Superior temporal gyrus (tissue), 1 donor: ENCODE measurements around the gene LGALS3BP.
A peak's percentile ranks its signal among the peaks of the same experiment; 100 is the strongest.

ENCODE experiments used
- DNase-seq: peaks from one replicate; pipeline ENCODE4 v3.0.0-alpha.2; 2016; ENCODE audit errors: extremely low spot score

Gene LGALS3BP

DNA sequence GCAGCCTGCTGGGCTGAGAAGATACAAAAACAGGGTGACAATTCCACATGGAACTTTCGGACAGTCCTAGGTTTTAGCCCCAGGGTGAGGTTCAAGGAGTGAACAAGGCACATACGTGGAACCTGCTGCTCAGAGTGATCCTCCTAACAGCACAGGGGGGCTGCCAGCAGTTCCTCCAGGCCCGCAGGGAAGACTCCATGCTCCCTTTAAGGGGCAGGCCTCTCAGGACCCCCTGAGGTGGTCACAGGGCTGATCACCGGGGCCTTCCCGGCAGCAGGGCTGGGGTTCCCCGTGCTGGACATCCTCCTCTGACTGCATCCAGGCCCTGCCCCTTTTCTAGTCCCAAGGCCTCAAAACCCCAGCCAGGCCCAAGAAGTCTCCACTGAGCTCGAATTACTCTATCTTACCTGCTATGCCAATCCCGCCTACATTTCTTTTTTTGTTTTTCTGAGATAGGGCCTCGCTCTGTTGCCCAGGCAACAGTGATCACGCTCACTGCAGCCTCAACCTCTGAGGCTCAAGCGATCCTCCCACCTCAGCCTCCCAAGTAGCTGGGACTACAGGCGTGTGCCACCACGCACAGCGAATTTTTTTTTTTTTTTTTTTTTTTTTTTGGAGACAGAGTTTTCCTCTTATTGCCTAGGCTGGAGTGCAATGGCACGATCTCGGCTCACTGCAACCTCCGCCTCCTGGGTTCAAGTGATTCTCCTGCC is 19.5 kb upstream of the LGALS3BP start:
- DNase-seq, result no peak

DNA sequence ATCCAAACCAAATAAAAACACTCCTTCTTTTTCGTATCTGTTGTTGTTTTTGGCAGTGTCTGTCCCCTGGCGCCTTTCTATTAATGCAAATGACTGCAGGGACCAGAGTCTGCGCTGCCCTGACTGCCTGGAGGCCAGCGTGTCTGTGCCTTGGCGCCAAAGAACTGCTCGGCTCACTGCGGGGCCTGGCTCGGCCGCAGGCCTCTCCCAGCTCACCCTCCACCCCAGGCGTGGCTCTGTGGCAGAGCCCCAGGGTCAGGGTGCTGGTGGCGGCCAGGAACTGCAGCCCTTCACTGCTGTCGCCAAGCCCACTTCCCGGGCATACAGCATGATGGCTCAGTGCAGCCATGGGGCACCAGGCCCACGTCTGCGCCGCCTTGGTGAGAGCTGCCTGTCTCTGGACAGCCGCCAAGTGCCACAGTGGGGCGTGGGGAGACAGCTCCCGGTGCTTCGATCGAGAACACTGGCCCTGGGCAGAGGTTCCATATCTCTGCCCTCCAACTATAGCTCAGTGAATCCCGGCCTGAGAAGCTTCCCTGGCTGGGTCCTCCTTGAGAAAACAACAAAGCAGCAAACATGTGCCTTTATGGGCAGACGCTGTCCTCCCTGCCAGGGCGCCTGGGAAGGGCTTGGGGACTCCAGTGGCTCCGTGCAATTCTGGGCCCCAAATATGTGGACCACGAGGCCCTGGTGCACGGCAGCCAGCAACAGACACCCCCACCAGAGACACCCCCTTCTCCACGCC is 18.8 kb upstream of the LGALS3BP start:
- no peak for DNase-seq

DNA sequence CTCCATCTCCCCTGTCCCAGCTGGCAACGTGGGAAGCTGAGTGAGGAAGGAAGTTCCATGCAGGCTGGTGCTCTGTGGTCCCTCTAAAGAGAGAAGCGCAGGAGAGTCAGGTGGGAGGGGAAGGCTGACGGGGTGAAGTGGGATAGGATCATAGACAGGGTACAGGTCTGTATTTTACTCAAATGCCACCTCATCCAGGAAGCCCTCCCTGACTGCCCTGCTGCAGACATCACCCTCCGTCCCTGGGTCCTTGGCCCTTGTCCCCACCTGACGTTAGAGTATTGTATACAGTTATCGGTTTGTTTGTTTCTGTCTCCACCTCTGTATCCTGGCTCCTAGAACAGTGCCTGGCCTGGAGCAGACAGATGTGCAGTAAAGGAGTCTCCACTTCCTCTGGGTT is 18.2 kb upstream of the LGALS3BP start:
- DNase-seq, result no peak

DNA sequence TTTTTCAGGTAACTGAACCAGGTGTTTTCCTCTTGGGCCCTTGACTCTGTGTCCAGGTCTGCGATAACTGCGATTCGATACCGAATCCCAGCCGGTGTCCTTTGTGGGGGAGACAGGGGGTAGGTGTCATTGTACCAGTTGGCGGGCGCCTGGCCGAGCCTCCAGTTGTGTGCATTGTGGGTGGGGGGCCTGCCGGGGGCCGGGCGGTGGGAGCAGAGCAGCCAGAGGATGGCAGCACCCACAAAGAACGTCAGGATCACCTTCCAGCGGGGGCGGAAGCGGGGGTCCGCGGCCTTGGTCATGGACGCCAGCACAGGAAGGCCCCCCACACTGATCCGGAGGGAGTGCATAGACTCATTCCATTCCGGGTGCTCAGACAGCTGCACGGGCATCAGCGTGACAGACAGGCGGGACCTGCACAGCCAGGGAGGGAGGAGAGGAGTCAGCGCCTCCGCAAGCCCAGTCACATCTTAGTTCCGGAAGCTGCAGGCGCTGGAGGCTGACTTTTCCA is 17.6 kb upstream of the LGALS3BP start:
- DNase-seq, result no peak

DNA sequence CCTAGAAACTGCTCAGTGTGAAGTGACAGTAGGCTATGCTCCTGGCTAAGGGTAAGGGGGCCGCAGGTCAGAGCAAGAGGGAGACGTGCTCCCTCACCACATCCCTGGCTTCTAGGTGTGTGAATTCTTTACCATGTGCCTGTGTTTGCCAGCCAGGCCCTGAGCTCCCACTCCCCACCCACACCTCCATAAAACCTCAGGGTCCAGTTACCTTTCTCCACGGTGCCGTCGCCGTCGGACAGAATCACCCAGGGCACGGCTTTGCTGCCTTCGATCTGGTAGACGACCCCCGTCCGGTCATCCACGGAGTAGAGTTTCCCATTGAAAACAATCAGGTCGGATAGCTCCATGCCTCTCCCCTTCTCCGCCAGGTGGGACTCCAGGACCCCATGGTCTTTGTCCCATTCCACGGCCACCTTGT is 17.1 kb upstream of the LGALS3BP start:
- no peak for DNase-seq

DNA sequence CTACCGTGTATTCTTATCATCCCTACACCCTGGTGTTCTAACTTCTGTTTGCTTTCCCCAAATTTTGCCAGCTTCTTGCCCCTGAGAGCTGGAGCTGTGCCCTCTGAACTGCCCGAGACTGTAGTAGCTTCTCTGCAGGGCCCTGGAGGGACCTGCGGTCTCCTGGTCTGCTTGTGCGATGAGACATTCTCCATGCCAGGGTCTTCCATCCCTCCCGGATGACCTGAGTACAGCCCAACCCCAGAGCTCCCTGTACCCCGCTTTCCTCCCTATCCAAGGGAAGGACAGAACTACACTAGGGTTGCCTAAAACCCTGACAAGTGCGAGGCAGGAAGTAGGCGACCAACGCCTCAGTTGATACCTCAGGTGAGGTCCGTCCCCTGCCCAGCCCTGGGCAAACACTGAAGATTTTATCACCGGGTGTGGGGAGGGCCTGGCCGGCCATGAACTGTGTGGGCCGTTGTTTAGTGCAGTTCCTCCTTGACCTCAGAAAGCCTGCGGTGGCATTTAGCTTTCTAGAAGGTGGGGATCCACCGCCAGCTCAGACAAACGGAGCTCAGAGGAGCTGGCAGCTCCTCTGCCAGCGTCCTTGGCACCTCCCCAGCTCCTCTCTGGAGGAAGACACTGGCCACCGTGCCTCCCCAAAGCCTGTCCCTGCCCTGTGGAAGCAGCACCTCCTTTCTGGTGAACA is 16.2 kb upstream of the LGALS3BP start:
- no peak for DNase-seq

DNA sequence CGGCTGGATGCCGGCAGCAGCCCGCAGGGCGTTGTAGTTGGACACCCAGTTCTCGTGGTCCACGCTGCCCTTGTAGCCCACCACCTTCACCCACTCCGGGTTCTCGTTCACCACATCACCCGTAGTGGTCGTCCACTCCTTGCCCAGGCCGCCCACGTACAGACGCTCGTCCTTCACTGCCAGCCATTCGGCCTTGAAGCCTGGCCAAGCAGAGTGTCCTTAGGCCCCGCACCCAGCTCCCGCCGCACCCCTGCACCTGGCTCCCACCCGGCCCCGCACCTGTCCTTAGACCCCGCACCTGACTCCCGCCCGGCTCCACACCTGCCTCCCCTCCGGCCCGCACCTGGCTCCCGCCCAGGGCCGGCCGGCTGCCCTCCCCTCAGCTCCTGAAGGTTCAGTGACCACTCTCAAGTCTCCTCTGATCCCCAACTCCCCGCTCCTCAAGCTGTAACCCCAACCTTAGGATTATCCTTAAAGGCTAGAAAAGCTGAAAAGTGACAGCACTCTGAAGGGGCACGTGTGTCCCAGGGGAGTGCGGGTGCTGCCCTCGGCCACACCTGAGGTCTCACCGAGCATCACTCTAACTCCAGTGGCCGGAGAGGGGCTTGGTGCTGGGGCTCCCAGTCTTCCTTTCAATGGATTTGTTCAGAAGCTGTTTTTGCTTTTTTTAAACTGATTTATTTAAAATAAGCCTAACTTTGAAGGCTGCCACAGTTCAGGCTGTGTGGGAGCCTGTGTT is 15.5 kb upstream of the LGALS3BP start:
- no peak for DNase-seq

DNA sequence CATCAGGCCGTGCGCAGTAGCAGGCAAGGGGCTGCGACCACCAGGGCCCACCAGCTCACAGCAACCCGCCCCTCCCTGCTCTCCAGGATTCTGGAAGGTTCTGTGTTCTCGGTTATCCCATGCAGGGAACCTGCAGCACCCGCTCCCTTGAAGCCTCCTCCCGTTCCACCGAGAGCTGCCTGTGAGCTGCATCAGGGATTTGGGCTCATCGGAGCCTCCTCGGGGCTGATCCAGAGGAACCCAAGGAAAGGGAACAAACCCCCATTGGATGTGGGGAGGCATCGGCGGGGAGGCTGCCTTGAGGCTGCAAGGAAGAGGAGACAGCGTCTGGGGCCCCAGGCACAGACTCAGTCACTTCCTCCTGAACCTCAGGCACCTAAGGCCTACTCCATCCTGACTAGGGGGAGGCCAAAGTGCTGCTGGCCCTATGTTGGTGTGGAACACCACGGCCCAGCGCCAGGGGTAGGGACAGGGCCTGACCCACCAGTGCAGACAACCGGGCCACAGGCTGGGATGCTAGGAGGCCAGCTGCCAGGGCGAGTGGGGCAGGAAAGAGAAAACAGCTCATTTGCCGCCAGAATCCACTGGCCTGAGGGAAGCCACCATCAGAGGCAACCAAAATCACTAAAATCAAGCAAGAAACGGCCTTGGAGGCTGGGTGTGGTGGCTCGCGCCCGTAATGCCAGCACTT is 14.4 kb upstream of the LGALS3BP start:
- no peak for DNase-seq

DNA sequence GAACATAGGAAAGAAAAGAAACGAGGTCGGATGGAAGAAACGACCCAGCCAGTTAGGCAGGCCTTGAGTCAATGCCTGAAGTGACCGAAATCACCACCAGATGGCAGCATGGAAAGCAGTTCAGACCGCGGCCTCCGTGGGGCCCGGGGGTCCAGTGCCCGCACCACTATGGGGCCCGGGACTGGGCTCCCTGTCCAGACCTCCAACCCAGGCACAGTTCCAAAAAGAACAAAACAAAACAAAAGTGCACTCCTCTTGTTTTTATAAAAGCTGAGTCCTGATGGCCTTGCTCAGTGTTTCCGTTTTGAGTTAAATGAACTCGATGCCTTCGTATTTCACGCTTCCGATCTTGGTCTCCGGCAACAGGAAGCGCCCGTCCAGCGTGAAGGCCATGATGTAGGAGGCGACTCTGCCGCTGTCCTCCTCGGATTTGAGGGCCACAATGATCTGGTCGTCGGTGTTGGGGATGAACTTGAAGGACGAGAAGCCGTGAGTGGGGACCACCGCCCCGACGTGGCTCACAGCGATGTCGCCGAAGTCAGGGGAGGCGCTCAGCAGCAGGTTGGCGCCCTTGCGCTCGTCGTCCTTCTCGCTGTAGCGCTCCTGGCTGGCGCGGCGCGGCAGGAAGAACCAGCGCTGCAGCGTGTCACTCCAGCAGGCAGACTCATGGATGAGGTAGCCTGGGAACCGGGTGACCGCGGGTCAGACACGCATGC is 13.7 kb upstream of the LGALS3BP start:
- DNase-seq, result peak; percentile 77

DNA sequence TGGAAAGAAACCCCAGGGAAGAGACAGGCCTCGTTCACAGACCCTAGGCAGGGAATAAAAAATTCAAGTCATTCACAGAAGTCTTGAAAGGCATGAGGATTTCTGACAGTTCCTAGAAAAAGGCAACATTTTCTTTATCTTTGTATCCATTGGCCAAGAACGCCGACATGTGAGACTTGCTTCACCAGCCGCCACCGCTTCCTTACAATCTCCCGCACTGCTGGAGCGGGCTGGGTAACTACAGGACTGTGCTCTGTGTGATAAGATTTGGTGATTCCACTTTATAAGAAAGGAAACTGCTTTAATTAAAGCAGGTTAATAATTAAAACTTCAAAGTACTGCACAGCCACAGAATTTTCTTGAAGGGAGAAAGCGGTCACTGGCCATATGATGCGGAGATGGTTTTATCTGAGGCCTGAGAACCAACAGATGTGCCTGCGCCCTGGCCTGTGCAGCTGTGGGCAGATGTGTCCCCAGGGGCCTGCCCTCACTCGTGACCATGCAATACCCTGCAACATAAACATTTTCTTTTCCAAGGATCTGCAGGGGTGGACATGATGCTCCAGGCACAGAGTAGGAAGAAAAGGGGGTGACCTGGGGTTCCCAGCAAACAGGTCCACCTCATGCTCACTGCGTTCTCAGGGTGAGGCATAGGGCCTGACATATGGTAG is 13.0 kb upstream of the LGALS3BP start:
- DNase-seq, result no peak

DNA sequence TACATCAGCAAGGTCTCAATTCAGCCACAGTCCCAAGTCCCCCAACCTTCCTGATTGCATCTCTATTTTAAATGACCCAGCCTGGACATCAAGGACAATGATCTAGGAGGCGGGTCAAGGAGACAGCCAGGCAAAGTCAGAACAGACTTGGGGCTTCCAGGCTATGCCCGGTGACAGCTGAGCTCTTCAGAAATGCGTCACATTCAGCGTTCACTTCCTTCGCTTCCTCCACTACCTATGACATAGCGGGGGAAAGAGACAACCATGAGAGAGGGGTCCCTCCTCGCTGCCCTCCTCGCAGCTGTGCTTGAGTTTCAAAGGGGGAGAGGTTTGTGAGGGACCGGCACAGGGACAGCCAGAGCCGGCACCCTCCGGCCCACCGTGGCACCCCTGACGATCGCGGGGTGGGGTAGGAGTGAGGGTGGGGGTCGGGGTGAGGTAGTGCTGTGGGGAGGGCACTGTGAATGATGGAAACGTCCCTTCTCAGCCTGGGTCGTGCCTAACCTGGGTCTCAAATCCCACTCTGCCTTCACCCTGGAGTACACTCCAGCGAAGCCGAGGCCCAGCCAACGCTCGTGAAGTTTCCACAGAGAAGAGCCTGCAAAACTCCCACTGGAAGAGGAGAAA is 12.3 kb upstream of the LGALS3BP start:
- DNase-seq, result no peak

DNA sequence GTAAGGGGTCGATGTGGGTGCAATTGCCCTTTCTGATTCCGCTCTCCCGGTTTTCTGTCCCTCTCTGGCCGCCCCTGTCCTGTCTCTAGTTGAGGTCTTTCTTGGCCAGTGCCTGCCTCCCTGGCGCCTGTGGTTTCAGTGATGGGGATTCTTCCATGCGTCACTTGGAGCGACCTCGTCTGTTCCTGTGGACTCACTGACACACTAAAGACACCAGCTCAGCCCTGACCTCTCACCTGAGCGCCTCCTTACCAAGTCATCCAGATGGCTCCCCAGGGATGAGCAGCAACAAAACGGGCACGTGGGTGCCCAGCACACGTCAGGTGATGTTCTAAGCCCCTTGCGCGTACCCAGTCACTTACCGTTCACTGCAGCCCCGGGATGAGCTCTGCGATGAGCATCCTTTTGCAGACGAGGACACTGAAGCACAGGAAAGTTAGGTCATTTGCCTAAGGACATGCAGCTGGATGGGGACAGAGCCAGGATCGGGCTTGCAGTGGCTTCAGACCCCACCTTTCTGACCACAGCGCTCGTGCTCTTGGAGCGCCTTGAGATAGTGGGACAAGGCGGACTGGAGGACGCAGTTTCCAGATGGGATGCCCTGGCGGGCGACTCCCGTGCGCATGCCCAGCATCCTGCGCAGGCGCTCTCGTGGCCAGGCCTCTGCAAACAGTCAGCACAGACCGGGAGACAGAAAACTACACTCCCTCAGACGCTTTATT is 11.5 kb upstream of the LGALS3BP start:
- DNase-seq, result no peak

DNA sequence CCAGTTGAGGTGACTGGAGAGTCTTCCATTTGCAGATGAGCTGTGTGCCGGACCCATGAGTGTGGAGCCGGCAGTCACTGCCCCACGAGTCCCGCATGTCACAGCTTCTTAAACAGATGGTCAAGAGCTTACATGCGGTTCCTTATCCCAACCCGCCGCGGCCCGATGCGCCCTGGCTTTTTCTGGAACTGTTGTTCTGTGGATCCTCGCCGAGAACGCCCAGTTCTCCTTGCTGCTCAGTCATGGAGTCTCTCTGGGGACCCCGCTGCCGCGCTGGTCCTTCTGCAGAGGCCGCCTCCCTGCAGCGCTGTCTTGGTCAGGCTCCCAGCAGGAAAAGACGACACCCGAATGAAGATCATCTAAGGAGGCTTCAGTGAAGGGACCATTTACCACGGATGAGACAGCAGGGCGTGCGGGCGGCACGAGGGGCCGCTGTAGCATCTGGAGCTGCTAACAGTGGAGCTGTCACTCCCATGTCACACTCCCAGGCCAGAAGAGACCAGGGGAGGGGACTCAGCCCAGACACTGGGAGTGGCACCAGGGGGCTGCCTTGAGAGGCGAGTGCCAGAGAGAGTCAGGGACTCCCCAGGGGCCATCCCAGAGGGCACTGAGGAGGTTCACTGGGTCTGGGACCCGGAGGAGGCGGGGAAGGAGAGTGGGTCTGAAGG is 10.8 kb upstream of the LGALS3BP start:
- no peak for DNase-seq

DNA sequence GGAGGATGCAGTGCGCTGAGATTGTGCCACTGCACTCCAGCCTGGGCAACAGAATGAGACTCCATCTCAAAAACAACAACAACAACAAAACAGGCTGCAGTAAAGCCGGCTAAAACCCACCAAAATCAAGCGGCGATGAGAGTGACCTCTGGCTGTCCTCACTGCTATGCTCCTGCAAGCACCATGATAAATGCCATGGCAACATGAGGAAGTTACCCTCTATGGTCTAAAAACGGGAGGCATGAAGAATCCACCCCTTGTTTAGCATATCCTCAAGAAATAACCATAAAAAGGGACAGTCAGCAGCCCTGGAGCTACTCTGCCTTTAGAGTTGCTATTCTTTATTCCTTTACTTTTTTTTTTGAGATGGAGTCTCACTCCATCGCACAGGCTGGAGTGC is 8.4 kb upstream of the LGALS3BP start:
- DNase-seq, result no peak

DNA sequence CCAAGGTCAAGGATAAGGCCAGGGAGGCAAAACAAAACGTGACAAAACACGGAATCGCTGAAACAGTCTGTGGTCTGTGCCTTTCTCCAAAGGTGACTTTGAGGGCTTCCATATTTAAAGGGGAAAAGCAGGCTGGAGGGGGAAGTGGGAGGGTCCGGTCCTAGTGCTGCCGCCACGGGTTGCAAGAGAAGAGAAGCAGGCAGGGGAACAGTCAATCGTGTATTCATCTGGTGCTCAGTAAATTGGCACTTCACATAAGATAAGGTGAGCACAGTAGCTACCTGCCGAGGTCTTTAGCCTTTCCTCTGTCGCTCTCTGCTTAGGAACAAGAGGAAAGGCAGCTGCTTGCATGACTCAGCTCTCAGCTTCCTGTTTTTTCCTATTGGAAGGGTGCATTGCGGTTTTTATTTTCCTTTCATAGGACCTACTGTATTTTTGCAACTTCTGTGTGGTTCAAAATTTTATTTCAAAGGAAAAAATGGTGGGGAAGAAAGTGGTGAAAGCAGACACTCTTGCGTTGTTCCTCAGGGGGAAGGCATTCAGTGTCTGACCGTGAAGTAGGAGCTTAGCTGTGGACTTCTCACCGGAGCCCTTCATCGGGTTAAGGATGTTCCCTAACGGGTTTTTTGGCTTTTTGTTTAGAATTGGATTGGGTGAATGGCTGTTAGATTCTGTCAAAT is 7.1 kb upstream of the LGALS3BP start:
- DNase-seq, result peak; percentile 33

DNA sequence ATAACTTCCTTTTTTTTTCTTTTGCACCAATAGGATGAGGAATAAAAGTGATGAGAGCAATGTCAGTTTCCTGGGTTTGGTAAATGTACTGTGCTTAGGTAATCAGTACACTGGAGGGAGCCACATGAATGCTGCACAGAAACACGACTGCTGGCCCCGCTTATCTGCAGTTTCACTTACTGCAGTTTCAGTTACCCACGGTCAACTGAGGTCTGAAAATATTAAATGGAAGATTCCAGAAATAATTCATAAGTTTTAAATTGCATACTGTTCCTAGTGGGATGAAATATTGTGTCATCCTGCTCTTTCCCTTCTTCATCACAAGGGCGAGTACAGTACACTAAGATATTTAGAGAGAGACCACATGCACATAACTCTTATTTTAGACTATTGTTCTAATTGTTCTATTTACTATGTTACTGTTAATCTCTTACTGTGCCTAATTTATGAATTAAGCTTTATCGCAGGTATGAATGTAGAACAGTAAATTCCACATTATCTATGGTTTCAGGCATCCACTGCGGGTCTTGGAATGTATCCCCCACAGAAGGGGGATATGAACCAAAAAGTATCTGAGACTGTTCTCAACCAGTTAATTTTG is 6.4 kb upstream of the LGALS3BP start:
- peak; percentile 62 for DNase-seq

DNA sequence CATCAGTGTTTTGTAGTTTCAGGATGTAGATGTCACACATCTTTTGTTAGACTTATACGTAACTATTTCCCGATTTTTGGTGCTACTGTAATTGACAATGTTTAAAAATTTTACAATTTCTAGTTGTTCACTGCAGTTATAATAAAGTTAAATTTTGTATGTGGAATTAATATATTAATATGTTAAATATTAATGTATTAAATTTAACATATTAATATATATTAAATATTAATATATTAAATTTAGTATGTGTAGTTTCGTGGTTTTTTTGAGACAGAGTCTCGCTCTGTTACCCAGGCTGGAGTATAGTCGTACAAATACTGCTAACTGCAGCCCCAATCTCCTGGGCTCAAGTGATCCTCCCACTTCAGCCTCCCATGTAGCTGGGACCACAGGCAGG is 5.7 kb upstream of the LGALS3BP start:
- no peak for DNase-seq
